GM18508 (cell line): ENCODE results near the gene TCTN1.
"Not testable (repeated sequence)": the region's sequence is repeated elsewhere in the genome, so short reads cannot be mapped to it uniquely, and the experiment has no call there.

ENCODE experiments used
- ATAC-seq: cut with Tn5 transposase; IDR thresholded peaks from one replicate; pipeline ENCODE4 v1.9.1; 2021; ENCODE audit warnings: moderate number of reproducible peaks; ENCODE audit not compliant: insufficient read depth, unreplicated experiment

Gene TCTN1

DNA sequence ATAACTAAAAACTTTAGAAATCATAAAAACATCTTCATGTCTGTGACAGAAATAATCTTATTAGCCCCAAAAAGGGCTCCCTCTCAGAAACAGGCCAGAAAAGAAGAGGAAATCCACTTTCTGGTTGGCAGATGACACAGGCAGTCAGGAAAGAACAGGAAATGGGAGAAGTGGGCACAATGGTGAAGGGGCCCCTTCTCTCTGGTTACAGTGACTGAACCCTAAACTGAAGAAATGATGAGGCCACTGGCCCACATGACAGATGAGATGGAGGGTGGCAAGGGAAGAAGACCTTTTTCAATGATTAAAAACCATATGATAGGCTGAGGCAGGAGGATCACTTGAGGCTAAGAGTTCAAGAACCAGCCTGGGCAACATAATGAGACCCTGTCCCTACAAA lies 21.1 kb downstream of the TCTN1 start:
- no peak for ATAC-seq

DNA sequence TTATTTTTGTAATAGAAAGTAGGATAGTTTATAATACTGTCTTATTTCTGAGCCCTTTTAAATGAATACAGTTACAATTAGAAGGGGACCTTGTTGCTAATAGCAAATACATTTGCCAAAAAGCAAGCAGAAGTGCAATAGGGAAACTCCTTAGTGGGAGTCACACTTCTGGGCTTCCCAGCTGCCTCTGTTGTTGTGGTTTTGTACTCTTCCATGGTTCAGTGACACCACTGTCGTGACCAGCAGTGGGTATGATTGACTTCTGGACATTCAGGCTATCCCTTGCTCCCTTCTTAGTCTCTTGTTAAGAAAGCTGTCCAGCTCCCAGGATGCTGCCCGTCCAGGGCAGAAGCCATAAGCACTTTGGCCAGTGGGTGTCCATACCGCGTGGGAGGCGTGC lies 22.6 kb downstream of the TCTN1 start:
- ATAC-seq = no peak

DNA sequence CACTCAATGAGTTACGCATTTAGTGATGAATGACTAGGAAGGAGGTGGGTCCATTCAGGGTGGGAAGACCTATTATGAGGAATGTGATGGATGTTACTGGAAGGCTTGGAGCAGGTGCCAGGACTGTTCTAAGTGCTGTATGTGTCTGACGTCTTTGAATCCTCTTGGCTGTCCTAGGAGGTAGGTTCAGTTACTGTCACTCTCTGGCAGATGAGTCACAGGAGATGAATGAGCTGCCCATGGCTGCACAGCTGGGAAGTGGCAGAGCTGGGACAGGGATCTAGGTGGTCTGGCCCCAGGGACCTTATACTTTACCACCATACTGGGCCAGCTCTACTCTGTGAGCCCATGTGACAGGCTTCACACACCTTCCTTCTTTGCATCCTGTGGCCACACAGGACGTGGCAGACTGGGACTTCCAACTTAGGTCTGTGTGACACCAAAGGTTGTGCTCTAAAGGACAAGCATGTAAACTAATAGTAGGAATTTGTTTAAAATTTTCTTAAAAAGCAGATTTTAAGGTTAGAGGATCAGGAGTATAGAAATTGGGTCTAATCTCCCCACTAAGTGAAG lies 24.0 kb downstream of the TCTN1 start:
- ATAC-seq = no peak

GRCh38 chr12:110638796-110639195 lies 24.9 kb downstream of the TCTN1 start:
- ATAC-seq = no peak

DNA sequence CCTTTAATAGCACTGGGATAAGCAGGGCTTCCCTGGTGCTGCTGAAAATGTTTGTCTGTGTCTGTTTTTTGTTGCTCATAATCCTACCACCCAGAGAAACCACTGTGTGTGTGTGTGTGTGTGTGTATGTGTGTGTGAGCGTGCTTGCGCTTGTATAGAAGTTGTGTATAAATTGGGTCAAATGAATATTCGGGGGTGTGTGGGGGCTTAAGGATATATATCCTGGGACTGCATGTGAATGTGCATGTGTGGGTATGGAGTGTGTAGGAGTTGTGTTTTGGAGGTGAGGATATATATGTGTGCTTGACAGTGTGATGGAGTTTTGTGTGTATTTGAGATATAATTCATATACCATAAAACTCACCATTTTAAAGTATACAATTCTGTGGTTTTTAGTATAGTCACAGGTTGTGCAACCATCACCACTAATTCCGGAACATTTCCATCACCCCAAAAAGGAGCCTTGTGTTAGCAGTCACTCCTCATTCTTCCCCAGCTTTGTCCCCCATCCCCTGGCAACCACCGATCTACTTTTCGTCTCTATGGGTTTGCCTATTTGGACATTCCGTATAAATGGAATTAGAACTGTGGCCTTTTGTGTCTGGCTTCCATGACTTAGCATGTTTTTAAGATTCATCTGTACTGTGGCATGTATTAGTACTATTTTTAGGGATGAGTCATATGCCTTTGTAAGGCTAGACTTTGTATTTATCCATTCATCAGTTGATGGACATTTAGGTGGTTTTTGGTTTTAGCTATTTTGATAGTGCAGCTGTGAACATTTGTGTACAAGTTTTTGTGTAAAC lies 25.6 kb downstream of the TCTN1 start:
- ATAC-seq = no peak

- ATAC-seq = no peak
Measured at GRCh38 chr12:110640275-110641025, 26.5 kb downstream of the TCTN1 start.

- ATAC-seq = no peak
Measured at GRCh38 chr12:110641521-110641920, 27.6 kb downstream of the TCTN1 start.

DNA sequence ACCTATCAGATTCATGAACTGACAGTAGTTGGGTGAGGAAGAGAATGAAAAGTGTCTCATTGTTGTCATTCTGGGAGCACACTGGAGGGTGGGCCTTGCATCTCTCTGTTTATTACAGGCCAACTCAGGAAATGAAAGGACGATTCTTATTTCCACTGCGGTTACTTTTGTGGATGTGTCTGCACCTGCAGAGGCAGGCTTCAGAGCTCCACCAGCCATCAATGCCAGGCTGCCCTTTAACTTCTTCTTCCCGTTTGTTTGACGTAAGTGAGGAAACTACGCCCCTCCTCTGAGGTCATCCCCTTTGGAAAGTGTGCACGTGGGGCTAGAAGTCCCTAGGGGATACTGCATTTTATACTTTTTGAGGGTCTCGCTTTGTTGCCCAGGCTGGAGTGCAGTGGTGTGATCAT lies 33.7 kb downstream of the TCTN1 start:
- no peak for ATAC-seq

DNA sequence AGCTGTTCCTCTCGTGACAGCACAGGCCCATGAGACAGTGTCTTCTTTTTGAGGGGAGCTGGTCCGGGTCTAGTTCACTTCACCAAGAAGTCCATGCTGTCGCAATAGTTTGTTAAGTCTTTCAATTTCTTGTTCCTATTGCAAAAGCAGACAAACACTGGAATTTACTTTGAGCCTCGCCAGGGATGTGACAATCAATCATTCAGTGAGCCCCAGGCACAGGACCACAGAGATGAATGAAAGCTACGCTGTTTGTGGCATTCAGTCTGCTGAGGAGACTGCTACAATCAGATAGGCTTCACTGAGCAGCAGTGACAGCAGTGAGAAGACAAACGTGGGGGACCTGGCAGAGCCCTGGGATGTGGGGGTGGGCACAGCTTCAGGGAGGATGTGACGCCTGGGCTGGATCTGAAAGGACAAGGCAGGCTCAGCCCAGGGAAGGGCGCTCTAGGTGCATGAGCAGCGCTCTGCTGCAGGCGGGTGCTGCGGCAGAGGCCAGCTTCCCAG lies 35.5 kb downstream of the TCTN1 start:
- ATAC-seq = no peak

GRCh38 chr12:110654238-110654637 lies 40.3 kb downstream of the TCTN1 start:
- ATAC-seq = not testable (repeated sequence)

GRCh38 chr12:110656071-110656655 lies 42.2 kb downstream of the TCTN1 start:
- ATAC-seq = no peak

DNA sequence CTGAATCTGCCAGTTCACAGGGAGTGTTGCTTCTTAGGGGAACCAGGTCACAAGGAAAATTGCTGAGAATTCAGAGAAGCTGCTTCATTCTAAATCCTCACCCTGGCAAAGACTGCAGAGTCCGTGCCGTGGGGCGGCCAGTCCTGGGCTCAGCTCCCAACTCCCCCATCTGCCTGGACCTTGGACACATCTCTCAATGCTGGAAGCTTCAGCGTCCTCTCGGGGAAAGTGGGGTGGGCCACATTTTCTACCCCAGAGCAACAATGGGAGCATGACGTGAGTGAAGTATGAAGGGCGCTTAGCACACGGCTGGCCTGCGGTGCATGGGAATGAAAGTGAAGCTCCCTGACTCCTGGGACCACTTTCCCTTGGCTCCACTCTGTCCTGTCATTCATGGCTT lies 43.8 kb downstream of the TCTN1 start:
- ATAC-seq = no peak

DNA sequence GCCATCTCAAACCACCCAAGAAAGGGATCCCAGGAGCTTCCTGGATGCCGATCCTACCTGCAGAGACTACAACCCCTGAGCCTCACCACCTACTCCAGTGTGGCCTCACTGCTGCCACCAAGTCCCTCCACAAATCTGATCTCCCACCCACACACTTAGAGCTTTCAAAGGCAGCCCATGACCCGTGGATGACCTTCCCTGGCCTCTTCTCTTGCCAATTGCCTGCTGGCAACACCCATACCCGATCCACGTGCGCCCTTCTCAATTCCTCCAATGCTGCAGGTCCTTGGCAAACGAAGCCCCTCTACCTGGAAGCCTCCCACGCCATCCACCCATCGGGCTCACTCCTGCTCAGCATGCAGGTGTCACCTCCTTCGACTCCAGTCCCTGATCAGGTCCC lies 44.3 kb downstream of the TCTN1 start:
- ATAC-seq = no peak

DNA sequence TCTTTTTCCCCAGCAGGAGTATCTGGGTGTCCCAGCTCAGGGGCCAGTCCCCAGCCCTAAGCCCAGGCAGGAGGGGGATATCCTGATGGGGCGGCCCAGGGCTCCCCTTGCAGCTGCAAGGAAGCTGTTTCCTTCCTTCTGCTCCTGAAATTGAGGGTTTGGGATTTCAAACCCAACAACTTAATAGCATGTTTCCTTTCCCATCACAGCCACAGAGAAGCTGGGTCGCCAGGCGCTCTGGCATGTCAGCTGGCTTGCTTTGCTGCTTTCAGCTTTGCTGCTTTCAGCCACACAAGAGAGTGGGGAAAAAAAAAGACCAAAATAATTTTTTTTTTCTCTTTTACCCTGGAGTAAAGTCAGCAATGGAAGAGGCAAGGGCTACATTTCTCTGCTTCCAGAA lies 44.9 kb downstream of the TCTN1 start:
- ATAC-seq = no peak

DNA sequence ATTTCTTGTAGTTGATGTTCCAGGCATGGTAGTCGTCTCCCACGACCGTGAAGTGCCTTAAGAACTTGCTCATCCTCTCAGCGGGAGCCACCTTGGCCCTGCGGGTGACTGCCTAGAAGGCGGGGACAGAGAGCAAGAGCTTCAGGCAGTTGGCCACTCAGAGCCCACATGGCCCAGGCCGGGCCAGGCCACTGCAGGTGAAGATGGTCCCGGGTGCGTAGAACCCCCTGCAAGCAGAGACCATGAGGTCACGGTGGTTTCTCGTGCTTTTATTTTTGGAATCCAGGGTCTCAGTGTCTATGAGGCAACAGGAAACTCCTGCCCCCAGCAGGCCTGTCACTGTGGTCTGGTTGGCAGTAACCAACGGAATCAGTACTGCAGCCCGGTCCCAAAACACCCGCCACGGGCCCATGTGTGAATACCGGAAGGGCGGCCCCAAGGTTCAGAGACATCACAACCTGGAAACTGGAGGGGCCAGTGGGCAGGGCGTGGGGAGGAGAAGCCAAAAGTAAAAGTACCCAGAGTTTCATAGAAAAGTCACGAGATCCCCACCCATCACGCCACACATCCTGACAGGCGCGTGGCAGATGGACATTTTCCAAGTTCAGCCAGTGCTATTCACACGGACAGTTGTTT lies 47.5 kb downstream of the TCTN1 start:
- peak; percentile 79 for ATAC-seq

DNA sequence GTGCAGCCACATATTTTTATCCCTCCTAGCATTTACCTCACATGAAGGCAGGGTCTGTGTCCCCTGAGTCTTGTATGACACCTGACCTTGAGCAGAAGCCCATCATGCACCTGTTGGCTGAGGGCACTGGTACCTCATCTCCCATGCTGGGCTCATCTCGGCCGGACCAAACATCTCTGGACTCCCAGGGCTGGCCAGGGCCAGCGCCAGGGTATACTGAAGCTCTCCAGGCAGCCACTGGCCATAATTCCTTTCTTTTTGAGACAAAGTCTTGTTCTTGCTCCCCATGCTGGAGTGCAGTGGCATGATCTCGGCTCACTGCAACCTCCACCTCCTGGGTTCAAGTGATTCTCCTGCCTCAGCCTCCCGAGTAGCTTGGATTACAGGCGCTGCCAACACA lies 53.0 kb downstream of the TCTN1 start:
- ATAC-seq = no peak

- no peak for ATAC-seq
Measured at GRCh38 chr12:110667671-110668070, 53.7 kb downstream of the TCTN1 start.

GRCh38 chr12:110668480-110669192 lies 54.7 kb downstream of the TCTN1 start:
- no peak for ATAC-seq

- no peak for ATAC-seq
Measured at GRCh38 chr12:110669193-110669502, 55.2 kb downstream of the TCTN1 start.

DNA sequence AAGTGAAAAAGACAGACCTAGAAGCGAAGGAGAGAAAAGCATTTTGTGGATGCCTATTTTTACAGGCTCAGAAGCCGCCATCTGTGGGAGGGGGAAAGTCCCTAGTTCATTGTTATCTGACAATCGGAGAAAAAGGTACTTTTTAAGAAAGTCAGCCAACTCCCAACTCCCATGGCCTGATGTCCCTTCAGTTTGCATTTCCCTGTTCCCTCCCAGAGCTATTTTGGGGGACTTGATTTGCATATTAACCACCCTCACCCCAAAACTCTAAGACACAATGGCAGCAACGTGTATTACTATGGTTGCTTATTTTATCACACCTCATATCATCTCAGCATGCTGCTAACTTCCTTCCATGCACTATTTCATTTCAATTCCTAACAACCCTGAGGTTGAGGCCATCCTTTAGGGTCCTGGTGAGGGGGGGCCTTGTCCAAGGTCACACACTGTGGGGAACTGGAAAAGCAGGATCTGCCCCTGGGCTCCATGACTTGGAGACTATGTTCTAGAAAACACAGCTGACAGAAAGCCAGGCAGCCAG lies 56.3 kb downstream of the TCTN1 start:
- peak; percentile 43 for ATAC-seq
